ENCODE data around the gene FAM118A.
A peak's percentile ranks its signal among the peaks of the same experiment; 100 is the strongest.
"Not testable (repeated sequence)": the region's sequence is repeated elsewhere in the genome, so short reads cannot be mapped to it uniquely, and the experiment has no call there.

The FAM118A gene

GRCh38 chr22:45310977-45311531 lies 1.3 kb downstream of the FAM118A start:
- DNase-seq = no peak

GRCh38 chr22:45312415-45312814 lies 2.7 kb downstream of the FAM118A start:
- DNase-seq = no peak

DNA sequence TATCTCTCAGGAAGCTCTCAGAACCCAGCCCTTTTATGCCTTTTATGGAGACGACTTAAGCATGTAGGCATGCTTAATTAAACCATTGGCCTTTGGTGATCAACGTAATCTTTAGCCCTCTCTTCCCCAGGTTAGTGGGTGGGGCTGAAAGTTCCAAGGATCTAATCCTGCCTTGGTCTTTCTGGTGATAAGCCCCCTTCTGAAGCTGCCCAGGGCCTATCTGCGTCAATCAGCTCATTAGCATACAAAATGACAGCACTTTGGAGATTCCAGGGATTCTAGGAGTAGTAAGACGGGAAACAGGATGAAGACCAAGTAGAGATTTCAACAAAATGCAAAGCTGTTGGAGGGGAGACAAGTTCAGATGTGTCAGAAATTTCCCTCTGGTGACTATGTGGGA lies 3.1 kb downstream of the FAM118A start:
- DNase-seq = no peak

DNA sequence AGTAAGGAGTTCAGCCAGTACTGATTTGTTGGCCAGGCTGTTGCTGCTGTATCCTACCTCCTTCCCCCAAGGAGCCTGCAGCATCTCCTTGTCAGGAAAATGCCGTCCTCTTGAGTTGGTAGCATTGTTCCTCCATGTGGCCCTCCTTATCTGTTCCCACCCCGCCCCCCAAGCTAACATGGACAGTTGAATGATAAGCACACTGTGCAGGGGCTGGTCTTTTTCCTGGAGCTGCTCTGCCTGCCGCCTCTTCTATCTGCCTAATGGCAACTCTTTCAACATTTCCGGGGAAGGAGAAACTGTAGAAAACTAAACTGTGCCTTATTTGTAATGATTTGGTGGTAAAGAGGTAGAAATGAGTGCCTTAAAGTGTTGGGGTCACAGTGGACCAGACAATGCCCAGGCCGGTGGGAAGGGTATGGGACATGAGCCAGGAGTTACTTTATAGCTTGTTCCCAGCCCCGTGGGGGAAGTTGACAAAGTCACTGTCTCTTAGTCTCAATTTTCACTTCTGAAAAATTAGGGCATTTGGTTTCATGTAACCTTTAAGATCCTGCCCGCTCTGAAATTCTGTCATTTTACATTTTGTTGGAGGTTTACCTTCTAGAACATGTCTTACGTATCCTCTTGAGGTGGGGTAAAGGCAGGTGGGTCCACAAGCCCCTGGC lies 4.5 kb downstream of the FAM118A start:
- DNase-seq = no peak

DNA sequence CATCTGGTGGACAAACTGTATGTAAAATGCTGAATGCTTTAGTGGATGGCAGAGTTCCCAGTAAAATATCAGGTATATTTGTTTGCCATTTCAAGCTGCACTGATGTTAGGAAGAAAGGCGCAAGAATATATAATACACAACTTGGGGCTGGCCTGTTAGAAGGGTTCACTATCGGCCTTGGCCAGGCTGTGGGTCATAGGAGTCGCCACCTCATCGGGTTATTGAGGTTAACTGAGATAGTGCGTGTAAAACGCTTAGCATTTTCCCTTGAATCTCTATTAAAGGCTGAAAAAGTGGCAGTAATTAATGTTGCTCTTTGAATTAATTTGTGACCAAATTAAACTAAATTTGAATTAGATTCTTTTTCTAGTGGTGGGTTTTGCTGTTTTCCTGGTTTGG lies 5.1 kb downstream of the FAM118A start:
- DNase-seq = no peak

DNA sequence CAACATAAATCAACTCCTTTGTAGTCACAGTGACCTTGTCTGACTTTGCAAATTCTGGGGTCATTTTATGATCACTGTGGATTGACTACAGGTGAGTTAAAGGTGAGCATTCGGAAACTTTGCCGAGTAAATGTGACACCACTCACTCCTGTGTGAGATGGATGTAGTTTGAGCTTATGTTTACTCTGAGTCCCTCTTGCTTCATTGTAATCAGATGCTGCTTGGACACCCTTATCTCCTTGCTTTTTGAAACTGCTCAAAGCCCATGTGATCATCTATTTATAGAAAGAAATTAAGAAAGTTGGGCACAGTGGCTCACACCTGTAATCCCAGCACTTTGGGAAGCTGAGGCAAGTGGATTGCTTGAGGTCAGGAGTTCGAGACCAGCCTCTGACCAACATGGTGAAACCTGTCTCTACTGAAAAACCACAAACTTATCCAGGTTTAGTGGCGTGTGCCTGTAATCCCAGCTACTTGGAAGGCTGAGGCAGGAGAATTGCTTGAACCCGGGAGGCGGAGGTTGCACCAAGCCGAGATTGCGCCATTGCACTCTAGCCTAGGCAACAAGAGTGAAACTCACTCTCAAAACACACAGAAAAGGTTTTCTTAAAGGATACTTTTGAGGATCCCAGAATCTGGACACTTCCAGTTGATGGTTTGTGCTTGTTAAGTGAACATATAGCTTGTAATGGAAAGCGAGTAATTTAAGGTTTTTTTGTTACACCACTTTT lies 7.2 kb downstream of the FAM118A start:
- no peak for DNase-seq

GRCh38 chr22:45317551-45318167 lies 7.9 kb downstream of the FAM118A start:
- DNase-seq = no peak

- DNase-seq = peak; percentile 89
These were observed 8.4 kb downstream of the FAM118A start for GRCh38 chr22:45318168-45318557.

GRCh38 chr22:45318558-45319323 lies 9.0 kb downstream of the FAM118A start:
- DNase-seq = peak; percentile 40

DNA sequence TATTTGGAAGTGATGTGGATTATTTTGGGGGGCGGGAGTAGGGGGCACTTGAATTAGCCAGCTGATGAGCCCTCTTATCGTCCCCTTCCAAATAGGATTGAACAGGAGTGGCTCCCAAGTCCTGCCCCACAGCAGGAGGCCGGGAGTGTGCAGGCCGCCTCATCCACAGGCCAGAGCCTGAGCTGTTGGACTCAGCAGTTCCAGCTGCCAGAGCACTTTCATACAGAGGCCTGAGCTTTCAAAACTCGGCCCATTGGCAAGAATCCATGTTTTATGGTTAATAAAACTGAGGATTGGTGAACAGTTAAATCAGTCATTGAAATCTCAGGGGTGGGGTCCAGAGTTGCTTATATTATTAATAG lies 9.6 kb downstream of the FAM118A start:
- no peak for DNase-seq

DNA sequence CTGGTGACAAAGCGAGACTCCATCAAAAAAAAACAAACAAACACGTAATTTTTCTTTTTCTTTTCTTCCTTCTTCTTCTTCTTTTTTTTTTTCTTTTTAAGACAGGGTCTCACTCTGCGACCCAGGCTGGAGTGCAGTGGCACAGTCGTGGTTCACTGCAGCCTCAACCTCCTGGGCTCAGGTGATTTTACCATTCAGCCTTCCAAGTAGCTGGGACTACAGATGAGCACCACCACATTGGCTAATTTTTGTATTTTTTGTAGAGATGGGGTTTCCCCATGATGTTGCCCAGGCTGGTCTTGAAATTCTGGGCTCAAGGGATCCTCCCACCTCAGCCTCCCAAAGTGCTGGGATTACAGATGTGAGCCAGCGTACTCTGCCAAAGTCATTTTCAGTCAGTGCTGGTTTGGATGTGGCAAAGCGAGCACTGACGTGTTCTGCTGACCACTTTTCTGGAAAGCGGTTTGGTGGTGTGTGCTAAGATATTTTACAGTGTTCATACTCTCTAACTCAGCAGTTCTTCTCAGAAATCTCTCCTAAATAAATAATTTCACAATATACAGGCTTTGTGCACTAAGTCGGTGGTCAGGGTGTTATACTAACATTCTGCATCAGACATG lies 10.7 kb downstream of the FAM118A start:
- no peak for DNase-seq

DNA sequence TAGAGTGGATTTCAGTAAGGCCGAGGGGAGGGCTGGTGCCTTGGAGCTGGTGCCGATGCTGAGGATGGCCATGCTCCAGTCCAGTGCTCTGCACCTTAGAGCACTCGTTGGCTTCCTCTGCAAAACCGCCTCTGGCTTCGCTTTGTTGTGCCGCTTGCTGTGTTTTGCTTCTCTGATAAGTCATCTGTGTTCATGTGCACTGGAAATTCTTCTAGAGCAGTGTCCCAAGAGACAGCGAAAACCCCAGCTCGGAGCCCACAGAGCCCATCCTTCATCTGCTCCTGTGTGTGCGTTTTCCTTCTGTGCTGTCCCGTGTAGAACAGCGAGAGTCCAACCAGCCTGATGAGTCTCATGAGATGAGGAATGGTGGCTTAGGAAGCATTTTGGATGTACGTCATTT lies 12.1 kb downstream of the FAM118A start:
- no peak for DNase-seq

DNA sequence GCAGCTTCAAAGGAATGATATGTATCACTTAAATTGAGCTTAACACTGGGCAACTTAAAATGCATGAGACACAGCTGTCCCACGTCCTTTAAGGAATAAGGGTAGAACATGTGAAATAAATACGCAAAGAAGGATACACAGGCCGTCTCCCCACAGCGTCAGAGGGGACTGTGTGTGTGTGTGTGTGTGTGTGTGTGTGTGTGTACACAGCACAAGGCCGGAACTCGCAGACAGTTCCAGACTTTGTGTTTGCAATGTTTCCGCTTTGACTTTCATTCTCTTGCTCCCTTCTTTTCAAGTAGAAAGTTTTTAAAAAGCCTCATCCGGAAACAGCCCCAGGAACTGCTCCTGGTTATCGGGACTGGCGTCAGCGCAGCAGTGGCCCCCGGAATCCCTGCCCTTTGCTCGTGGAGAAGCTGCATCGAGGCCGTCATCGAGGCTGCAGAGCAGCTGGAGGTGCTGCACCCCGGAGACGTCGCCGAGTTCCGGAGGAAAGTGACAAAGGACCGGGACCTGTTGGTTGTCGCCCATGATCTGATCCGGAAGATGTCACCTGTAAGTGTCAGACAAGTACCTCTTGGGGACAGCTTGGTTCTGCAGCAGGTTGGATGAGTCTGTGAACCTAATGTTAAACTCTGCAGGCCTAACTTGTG lies 13.3 kb downstream of the FAM118A start:
- DNase-seq = no peak

DNA sequence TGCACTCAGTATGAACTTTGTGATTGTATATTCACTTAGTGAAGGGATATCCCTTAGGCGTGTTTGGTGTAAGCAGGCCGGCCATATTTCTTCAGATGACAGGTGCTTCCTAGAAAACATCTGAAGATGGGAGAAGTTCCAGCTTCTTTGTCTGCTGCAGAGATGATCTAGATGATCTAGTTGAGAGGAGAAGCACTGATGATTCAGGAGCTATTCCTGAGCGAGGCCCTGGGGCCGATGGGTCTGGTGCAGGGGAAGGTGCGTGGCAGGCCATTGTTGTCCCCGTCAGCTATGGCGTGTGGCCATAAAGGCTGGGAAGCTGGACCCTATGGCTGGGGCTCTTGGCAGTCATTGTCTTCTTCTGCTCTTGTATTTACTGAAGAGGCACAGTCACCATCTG lies 14.0 kb downstream of the FAM118A start:
- no peak for DNase-seq

DNA sequence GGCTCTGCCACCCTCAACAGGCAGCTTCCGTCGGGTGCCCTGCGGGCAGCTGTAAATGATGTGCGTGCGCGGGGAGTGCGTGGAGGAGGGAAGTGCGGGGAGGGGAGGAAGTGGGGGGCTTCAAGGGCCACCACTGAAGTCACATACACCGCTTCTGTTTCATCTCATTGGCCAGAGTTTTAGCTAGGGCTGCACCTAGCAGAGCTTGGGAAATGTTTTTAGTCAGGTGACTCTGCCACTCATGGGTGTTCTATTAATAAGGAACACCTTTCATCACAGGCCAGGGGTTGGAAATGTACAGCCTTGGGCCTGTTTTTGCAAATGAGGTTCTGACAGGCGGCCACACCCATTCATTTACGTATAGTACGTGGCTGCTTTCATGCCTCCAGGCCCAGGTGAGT lies 14.6 kb downstream of the FAM118A start:
- DNase-seq = no peak

GRCh38 chr22:45328261-45328660 lies 18.5 kb downstream of the FAM118A start:
- DNase-seq = not testable (repeated sequence)

GRCh38 chr22:45328822-45329529 lies 19.2 kb downstream of the FAM118A start:
- DNase-seq = no peak

DNA sequence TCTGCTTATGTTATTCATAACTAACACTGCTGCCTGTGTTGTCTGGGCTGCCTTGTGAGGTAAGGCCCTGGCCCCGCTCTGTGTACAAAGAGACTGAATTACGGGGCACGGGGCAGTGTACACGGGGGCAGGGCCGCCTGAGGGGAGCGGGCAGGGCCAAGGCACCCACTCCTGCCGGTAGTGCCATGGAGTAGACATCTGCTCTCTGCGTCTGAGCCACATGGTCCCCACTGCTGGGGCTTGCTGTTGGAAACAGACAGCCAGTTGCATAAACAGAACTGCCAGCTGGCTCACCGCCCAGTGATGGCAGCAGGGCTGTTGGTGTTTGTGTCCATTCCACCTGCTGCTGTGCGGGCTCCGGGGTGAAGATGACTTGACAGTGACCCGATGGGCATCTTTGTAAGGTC lies 19.8 kb downstream of the FAM118A start:
- no peak for DNase-seq

DNA sequence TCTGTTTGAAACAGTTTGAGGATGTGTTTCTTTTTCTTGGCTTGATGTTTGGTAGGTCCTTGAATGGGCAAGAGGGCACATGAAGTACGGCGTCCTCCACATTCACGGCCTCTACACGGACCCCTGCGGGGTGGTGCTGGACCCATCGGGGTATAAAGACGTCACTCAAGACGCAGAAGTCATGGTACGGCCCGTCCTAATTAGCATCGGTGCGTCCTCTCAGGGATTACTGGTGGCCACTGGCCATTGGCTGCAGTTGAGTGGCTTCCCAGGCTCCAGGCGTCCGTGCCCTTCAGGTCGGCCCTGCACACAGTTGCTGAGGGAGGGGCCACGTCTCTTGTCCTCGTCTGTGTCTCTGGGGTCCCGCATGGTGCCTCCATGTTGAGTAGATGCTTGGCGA lies 20.8 kb downstream of the FAM118A start:
- DNase-seq = no peak

DNA sequence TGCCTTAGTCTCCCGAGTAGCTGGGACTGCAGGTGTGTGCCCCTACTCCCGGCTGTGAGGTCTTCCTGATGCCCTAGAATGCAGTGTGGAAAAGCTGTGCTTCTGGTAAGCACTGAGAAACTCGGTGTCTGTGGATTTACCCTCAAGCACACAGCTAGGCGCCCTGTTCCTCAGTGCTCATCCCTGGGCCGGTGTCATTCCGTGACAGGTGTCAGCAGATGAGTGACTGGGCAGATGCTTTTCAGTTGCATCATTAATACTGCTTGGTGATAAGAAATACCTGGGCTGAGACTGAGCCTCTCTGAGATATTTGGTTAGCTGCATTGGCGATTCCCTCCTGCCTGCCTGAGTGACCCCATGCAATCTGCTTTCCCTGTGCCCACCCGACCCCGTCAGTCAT lies 21.8 kb downstream of the FAM118A start:
- DNase-seq = no peak

DNA sequence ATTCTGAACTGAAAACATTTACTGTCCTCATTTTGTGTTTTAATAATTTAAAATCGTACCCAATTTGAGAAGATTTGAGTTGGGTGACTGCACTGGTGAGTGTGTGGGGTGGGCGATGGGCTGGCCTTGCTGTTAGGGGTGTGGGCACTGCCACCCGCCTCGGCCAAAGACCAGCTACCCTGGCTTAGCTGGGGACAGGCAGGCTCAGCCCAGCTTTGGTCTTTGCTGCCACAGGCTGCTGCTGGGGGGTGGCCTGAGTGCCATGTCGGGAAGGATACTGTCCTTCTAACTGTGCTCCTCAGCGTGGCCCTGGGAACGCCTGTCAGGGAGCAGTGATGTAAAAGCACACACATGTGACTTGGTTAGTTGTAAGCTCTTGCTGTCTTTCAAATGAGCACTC lies 22.3 kb downstream of the FAM118A start:
- DNase-seq = no peak

- no peak for DNase-seq
These were observed 24.3 kb downstream of the FAM118A start for GRCh38 chr22:45334068-45334467.
